ENCODE results near the gene ESRRA.

DNA sequence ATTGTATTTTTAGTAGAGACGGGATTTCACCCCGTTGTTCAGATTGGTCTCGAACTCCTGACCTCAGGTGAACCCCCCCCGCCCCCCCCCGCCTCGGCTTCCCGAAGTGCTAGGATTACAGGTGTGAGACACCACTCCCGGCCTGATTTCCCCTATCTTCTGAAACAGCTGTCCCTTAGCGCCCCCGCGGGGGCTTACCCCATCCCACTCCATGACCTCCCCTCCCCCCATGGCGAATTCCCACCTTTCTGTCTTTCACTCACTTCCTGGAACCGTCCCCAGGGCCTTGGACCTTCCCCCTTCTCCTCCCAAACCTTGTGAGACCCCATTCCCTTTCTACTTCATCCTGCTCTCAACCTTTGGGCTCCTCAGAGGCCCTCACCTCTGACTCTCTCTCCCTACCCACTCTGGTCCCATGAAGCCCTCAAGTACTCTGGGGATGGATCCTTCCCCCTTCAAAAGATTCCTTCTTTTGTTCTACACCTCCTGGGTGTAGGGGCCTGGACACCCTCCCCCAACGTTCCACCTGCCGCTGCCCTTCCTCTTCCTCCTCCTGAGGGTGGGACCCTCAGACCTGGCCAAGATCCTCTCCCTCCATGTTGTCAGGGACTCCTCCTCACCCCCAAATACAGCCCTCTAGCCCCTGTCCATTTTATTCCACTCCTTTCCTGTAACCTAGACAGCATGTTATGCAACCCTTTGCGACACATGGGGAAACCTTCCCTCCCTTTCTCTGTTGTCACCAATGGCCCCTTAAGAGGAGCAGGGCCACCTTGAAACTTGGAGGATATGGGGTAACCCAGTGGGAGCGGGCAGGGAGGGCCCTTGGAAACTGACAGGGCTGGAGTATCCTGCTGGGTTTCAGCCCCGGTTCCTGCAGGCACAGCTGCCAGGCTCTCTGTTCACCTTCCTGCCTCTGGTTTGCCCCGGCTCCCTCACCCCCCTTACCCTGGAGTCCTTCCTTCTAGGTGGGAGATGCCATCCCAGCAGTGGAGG is 13.7 kb downstream of the ESRRA start:
- TF ChIP-seq, protein P1, sequence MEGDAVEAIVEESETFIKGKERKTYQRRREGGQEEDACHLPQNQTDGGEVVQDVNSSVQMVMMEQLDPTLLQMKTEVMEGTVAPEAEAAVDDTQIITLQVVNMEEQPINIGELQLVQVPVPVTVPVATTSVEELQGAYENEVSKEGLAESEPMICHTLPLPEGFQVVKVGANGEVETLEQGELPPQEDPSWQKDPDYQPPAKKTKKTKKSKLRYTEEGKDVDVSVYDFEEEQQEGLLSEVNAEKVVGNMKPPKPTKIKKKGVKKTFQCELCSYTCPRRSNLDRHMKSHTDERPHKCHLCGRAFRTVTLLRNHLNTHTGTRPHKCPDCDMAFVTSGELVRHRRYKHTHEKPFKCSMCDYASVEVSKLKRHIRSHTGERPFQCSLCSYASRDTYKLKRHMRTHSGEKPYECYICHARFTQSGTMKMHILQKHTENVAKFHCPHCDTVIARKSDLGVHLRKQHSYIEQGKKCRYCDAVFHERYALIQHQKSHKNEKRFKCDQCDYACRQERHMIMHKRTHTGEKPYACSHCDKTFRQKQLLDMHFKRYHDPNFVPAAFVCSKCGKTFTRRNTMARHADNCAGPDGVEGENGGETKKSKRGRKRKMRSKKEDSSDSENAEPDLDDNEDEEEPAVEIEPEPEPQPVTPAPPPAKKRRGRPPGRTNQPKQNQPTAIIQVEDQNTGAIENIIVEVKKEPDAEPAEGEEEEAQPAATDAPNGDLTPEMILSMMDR (IDR thresholded peaks at IDR 0.05 in 4 of 5, conservative IDR thresholded peaks at IDR 0.05 in 1 of 5), result no peak
- no peak for TF ChIP-seq POLR2A (IDR thresholded peaks at IDR 0.05)

Measured in gastrocnemius medialis (tissue), 4 donors.